ENCODE measurements around the gene ZNF184.
"Not testable (repeated sequence)": the region's sequence is repeated elsewhere in the genome, so short reads cannot be mapped to it uniquely, and the experiment has no call there.

Gene ZNF184

DNA sequence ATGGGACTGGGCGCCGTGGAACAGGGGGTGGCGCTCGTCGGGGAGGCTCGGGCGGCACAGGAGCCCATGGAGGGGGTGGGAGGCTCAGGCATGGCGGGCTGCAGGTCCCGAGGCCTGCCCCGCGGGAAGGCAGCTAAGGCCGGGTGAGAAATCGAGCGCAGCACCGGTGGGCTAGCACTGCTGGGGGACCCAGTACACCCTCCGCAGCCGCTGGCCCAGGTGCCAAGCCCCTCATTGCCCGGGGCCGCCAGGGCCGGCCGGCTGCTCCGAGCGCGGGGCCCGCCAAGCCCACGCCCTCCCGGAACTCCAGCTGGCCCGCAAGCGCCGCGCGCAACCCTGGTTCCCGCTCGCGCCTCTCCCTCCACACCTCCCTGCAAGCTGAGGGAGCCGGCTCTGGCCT lies 48.1 kb downstream of the ZNF184 start:
- DNase-seq (ENCODE audit: low read depth in 2 of 2): not testable (repeated sequence)

DNA sequence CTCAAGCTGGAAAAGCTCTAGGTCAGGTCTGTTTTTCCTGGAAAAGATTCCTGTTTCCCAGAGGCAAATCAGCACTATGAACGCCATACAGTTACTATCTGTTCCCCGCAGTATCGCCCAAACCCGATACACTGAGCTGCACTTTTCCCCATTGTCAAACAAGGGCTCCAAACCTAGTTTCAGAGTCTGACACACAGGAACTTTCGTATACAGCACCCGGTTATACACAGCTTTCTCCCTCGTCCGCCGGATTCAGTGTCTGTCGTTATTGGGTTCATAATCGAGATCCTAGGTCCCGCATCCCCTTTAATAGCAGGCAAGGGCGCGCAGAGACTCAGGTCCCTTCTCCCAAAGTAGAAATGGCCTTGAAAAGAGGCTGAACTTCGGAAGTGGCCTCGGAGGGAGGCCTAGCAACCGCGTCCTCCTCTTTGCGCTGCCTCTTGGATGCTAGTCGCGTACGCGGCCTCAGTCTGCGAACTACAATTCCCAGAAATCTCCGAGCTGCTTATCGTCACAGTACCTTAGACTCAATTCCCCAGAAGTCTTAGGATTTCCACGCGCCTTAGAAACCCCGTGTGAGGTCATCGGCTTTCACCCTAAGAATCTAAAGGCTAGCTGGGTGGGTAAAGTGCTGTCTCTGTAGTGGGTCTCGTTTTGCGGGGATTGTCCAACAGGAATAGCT lies 50.1 kb downstream of the ZNF184 start:
- no peak for DNase-seq (ENCODE audit: low read depth in 2 of 2)

DNA sequence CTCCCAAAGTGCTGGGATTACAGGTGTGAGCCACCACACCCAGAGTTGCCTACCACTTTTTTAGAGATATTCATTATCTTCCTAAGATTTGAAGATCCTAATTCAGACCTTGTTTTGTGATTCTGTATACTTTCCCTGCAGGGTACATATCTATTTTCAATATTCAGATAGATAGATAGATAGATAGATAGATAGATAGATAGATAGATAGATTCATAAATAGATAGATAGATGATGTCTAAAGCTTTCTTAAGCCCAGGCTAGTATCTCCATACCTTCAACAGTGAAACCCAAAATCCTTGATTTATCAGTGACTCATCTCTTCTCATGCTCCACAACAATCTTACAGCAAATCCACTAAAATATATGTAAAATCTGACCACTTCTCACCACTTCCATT lies 53.5 kb downstream of the ZNF184 start:
- no peak for DNase-seq (ENCODE audit: low read depth in 2 of 2)

DNA sequence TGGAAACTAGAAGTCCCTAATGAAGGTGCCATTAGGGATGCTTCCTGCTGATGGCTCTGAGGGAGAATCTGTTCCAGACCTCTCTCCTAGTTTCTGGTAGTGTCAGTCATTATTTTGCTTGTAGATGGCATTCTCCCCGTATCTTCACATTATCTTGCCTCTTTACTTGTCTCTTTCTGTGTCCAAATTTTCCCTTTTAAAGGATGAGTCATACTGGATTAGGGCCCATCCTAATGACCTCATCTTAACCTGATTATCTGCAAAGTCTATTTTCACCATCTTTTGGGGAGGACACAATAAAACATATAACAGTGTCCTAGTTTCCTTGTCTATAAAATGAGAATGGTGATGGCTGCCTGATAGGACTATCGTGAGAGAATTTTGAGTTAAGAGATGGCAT lies 57.0 kb downstream of the ZNF184 start:
- no peak for DNase-seq (ENCODE audit: low read depth in 2 of 2)

- no peak for DNase-seq (ENCODE audit: low read depth in 2 of 2)
Measured at GRCh38 chr6:27414996-27415395, 57.9 kb downstream of the ZNF184 start.

- no peak for DNase-seq (ENCODE audit: low read depth in 2 of 2)
Measured at GRCh38 chr6:27414300-27414699, 58.6 kb downstream of the ZNF184 start.

DNA sequence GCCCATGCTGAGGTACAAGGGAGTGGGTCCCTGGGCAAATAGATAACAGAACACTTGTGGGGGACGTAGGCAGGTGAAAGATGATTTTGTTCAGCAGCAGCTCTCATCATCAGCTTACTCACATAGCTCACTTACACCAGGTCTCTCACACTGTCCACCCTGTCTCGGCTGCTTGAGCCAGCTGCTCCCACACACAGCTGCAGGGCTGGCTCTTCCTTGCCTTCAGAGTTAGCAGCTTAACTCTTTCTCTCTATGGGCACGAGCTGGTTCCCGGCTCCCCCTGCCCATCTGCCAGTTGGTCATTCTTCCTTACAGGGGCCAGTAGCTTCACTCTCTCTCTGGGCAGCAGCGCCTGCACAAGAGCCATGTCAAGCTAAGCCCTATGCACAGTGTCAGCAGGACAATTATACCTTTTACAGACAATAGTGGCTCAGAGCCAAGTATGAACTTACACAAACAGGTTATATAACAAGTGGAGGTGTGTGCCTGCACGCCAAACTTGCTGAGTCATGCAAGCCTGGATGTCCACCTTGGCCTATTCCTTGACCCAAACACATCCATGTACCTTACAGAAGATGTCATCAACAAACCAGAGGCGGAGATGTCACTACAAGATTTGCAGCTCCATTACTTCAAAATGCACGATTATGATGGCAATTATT lies 65.6 kb downstream of the ZNF184 start:
- no peak for DNase-seq (ENCODE audit: low read depth in 2 of 2)

DNA sequence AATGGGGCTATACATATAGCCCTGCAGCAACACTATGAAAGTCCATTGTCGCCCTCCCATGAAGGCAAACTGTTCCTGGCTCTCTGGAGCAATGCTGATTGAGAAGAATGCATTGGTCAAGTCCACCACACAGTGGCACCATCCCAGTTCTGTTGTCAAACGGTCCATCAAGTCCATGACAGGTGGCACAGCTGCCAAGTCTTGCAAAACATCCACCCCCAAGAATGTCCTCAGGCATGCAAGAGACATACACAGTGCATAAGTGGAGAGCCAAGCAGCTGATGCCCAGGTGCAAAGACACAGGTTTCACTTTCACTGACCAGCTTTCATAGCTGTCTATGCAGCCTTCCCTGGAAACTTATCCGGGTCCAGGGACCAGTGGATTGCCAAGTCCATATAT lies 66.8 kb downstream of the ZNF184 start:
- DNase-seq (ENCODE audit: low read depth in 2 of 2): no peak

DNA sequence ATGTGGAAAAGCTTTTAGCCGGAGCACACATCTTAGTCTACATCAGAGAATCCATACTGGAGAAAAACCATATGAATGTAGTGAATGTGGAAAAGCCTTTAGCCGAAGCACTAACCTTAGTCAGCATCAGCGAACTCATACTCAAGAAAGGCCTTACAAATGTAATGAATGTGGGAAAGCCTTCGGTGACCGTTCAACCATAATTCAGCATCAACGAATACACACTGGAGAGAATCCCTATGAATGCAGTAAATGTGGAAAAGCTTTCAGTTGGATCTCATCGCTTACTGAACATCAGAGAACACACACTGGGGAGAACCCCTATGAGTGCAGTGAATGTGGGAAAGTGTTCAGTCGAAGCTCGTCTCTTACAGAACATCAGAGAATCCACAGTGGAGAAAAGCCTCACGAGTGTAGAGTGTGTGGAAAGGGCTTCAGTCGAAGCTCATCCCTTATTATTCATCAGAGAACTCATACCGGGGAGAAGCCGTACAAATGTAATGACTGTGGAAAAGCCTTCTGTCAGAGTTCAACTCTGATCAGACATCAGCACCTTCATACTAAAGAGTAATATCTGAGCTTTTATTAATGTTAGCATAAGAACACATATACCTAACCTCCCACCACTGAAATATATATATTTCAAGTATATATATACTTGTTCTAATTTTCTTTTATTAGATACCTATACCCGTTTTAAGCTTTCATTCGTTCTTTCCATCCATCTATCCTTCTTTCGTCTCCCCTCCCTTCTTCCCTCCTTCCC lies 71.8 kb downstream of the ZNF184 start:
- DNase-seq (ENCODE audit: low read depth in 2 of 2): no peak
